Measurements from ENCODE around the gene SPTB.

Gene SPTB

DNA sequence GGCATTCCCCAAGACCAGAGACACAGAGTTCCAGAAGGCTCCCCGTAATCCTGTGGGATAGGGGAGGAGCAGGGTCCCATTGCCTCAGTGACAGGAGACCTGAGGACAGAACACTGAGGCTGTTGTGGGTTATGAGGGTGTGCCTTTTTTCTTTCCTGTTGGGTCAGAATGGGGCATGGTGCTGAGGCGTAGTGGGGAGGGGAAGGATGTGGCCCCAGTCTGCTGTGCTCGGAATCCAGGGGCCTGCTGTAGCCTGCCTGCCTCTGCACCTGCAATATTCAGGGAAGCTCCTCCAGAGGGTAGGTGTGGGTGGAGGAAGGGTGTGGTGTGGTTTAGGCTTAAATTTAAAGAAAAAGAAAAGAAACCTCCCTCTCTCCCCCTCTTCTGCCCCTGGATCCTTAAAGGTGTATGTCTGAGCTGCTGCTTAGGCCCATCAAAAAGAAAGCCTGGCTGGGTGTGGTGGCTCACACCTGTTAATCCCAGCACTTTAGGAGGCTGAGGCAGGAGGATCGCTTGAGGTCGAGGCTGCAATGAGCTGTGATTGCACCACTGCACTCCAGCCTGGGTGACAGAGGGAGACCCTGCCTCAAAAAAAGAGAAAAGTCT lies 156.8 kb downstream of the SPTB start:
- no peak for TF ChIP-seq EZH2phosphoT487 (conservative IDR thresholded peaks at IDR 0.05; ENCODE audit: low read length)
- TF ChIP-seq, protein P1, sequence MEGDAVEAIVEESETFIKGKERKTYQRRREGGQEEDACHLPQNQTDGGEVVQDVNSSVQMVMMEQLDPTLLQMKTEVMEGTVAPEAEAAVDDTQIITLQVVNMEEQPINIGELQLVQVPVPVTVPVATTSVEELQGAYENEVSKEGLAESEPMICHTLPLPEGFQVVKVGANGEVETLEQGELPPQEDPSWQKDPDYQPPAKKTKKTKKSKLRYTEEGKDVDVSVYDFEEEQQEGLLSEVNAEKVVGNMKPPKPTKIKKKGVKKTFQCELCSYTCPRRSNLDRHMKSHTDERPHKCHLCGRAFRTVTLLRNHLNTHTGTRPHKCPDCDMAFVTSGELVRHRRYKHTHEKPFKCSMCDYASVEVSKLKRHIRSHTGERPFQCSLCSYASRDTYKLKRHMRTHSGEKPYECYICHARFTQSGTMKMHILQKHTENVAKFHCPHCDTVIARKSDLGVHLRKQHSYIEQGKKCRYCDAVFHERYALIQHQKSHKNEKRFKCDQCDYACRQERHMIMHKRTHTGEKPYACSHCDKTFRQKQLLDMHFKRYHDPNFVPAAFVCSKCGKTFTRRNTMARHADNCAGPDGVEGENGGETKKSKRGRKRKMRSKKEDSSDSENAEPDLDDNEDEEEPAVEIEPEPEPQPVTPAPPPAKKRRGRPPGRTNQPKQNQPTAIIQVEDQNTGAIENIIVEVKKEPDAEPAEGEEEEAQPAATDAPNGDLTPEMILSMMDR (IDR thresholded peaks at IDR 0.05; ENCODE audit: insufficient read depth, low read length, poor library complexity, severe bottlenecking) = no peak
- no peaks in the 10 kb centered on the region for H4K20me1 ChIP-seq (ENCODE audit: low read depth, low read length)
- no peaks in the 10 kb centered on the region for H3K36me3 ChIP-seq (ENCODE audit: low read length)
- H3K4me2 ChIP-seq (ENCODE audit: low read depth, low read length, poor library complexity, severe bottlenecking) = no peak overlapping the region
- H3K4me3 ChIP-seq (ENCODE audit: insufficient read depth, low read length, poor library complexity, severe bottlenecking) = no peak overlapping the region
- H3K27ac ChIP-seq (ENCODE audit: low read depth, low read length) = no peak overlapping the region
- H2AFZ ChIP-seq (ENCODE audit: low read depth, low read length, severe bottlenecking) = no peak overlapping the region
- H3K79me2 ChIP-seq (ENCODE audit: insufficient read depth, low read length) = no peaks in the 10 kb centered on the region
- no peaks in the 10 kb centered on the region for H3K9me2 ChIP-seq (replicated peaks; ENCODE audit: insufficient read depth, low read length)
- H3K9me3 ChIP-seq (ENCODE audit: insufficient read depth, low read length) = no peaks in the 10 kb centered on the region
- H3F3A ChIP-seq (ENCODE audit: insufficient read depth) = no peaks in the 10 kb centered on the region
- no peak overlapping the region for H3K9ac ChIP-seq (ENCODE audit: low read length)
- H3K27me3 ChIP-seq (ENCODE audit: low read length) = no peaks in the 10 kb centered on the region

DNA sequence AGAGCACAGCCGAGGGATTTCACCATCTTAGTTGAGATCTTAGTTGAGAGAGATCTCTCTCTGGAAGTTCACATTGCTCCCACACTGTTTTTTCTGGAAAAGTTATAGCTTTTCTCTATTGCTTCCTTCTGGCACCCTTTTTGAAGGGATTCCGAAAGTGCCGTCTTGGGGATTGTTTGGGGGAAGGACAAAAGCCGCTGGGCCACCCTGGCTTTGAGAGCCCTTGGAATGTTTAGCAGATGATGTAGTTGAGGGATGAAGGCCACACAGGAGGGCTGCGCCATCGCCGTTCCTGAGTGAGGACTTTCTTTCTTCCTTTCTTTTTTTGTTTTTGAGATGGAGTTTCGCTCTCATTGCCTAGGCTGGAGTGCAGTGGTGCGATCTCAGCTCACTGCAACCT lies 157.8 kb downstream of the SPTB start:
- Histone ChIP-seq H3K9ac (ENCODE audit: low read length) (no peak overlapping the region), H3K4me2 (ENCODE audit: low read depth, low read length, poor library complexity, severe bottlenecking) (no peak overlapping the region)

DNA sequence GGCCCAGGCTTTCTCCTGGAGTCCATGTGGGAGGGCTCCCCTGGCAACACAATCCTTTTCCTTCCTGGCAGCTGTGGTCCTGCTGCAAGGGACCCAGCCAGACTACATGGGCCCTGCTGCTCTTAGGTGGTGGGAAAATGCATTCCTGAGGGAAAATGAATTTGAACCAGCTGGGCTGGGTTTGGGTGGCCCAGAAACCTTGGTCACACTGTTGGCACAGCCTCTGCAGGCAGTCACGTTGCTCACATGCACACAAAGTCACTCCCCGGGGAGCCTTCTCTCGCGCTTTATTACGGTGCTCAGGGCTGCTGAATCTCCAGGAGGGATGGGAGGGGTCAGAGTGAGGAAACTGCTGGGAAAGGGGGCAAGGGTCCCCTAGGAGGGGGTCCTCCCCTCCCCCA lies 158.3 kb downstream of the SPTB start:
- Histone ChIP-seq H3K27me3 (ENCODE audit: low read length) (no peaks in the 10 kb centered on the region), H3K9me2 (replicated peaks; ENCODE audit: insufficient read depth, low read length) (no peaks in the 10 kb centered on the region), H3K9ac (ENCODE audit: low read length) (no peak overlapping the region), H3K79me2 (ENCODE audit: insufficient read depth, low read length) (no peaks in the 10 kb centered on the region), H3F3A (ENCODE audit: insufficient read depth) (no peaks in the 10 kb centered on the region), H3K4me2 (ENCODE audit: low read depth, low read length, poor library complexity, severe bottlenecking) (no peak overlapping the region), H3K36me3 (ENCODE audit: low read length) (no peaks in the 10 kb centered on the region), H3K27ac (ENCODE audit: low read depth, low read length) (no peak overlapping the region), H4K20me1 (ENCODE audit: low read depth, low read length) (no peaks in the 10 kb centered on the region), H2AFZ (ENCODE audit: low read depth, low read length, severe bottlenecking) (no peak overlapping the region), H3K4me3 (ENCODE audit: insufficient read depth, low read length, poor library complexity, severe bottlenecking) (no peak overlapping the region), H3K9me3 (ENCODE audit: insufficient read depth, low read length) (no peaks in the 10 kb centered on the region)
- TF ChIP-seq, protein P1 (IDR thresholded peaks at IDR 0.05; ENCODE audit: insufficient read depth, low read length, poor library complexity, severe bottlenecking) = no peak
- no peak for TF ChIP-seq EZH2phosphoT487 (conservative IDR thresholded peaks at IDR 0.05; ENCODE audit: low read length)

More for the DNA sequence above, 157.8 kb downstream of the SPTB start:
- Histone ChIP-seq H3K9me3 (ENCODE audit: insufficient read depth, low read length) (no peaks in the 10 kb centered on the region), H2AFZ (ENCODE audit: low read depth, low read length, severe bottlenecking) (no peak overlapping the region), H3K36me3 (ENCODE audit: low read length) (no peaks in the 10 kb centered on the region), H3F3A (ENCODE audit: insufficient read depth) (no peaks in the 10 kb centered on the region), H3K79me2 (ENCODE audit: insufficient read depth, low read length) (no peaks in the 10 kb centered on the region), H3K4me3 (ENCODE audit: insufficient read depth, low read length, poor library complexity, severe bottlenecking) (no peak overlapping the region), H3K27ac (ENCODE audit: low read depth, low read length) (no peak overlapping the region), H3K9me2 (replicated peaks; ENCODE audit: insufficient read depth, low read length) (no peaks in the 10 kb centered on the region), H3K27me3 (ENCODE audit: low read length) (no peaks in the 10 kb centered on the region), H4K20me1 (ENCODE audit: low read depth, low read length) (no peaks in the 10 kb centered on the region)
- TF ChIP-seq, protein P1 (IDR thresholded peaks at IDR 0.05; ENCODE audit: insufficient read depth, low read length, poor library complexity, severe bottlenecking) = no peak
- TF ChIP-seq EZH2phosphoT487 (conservative IDR thresholded peaks at IDR 0.05; ENCODE audit: low read length) = no peak

All from SU-DHL-6 (cell line).